Tongue (tissue), 2 donors: ENCODE measurements around the gene ARHGAP28. TPM values are rescaled to one million over a fixed set of nuclear protein-coding genes. Genes with fewer than 3 reads are reported as not detected.
"Not testable (repeated sequence)": the region's sequence is repeated elsewhere in the genome, so short reads cannot be mapped to it uniquely, and the experiment has no call there.

ENCODE experiments used
- DNase-seq: peaks from one replicate; pipeline ENCODE4 v3.0.0-alpha.2; 2015
- total RNA-seq: library from RNA; depleted of rRNA; stranded (reverse); fragments of >200 nt; gene quantifications from one replicate; pipeline ENCODE4 v1.2.3, GENCODE V29; 2014

ARHGAP28 gene
- total RNA-seq, 1 donor from 2014 or later, result 26.0 TPM

- DNase-seq, result peak; percentile 85
These were observed 46.7 kb downstream of the ARHGAP28 start for GRCh38 chr18:6776188-6776587.

- no peak for DNase-seq
These were observed 48.0 kb downstream of the ARHGAP28 start for GRCh38 chr18:6777509-6777908.

GRCh38 chr18:6778459-6779247 is 49.1 kb downstream of the ARHGAP28 start:
- no peak for DNase-seq

GRCh38 chr18:6781142-6781714 is 51.7 kb downstream of the ARHGAP28 start:
- DNase-seq, result no peak

DNA sequence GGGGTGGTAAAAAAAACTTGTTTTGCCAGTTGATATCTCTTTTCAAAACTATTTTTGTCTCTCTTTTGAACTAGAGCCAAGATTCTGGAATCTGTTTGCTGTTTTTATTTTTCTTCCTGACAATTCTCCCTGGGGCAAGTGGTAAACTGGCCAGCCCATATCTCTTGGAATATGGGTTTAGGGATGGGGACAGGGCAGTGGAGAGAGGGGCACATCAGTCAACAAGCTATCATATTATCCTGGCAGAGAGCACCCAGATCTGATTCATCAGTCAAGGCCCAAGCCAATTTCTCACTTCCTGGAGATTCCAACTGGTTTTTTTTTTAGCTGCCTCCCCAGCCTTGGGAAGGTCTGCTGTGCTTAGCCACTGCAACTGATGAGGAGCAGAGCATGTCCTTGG is 52.3 kb downstream of the ARHGAP28 start:
- peak; percentile 76 for DNase-seq

DNA sequence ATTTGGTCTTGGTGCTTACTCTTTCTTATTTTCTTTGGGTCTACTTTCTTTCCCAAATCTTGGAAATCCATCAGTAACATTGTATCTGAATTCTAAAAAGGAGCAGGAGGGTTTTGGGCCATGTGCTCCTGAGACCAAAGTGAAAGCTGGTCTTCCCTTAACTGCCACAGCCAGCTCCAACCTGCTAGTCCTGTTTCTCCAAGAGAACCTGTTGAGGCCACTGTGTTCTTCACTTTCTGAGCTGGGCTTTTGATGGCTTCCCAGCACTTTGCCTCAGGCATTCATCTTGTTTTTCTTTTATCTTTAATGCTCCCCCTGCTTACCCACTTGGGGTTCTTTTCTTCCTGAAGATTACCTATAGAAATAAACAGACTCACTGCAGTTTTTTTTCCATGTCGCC is 53.3 kb downstream of the ARHGAP28 start:
- DNase-seq, result no peak

DNA sequence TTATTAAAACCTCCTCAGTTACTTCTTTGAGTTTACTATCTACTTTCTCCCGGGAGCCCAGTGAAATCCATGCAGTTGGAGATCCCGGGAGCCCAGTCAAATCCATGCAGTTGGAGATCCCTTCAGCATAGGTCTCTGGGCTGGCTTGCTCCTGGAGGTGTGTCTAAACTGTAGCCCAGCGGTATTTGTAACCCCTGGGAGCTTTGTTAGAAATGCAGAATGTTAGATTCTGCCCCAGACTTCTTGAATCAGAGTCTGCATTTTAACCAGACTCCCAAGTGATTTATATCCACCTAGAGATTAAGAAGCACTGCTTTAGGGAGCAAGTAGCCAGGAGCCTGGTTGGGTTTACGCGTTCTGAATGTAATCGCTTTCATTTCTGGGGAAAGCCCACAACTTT is 54.5 kb downstream of the ARHGAP28 start:
- no peak for DNase-seq

GRCh38 chr18:6785001-6785400 is 55.5 kb downstream of the ARHGAP28 start:
- DNase-seq, result no peak

DNA sequence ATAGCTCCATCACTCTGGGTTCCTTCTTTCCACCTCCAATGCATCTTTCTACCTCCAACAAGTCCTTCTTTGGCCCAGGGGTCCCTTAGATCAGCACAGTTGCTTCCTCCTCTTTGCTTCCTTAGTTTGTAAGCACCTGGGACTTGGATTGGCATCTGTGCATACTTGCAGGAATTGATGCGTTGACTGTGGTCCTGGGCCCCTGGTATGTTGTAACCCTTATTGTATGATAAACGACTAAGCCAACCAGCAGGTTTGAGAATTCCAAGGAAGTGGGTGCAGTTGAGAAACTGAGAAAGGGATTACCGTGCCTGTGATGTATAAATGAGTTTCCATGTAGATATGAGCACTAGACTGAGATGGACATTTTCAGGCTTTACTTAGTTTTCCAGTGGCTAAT is 55.9 kb downstream of the ARHGAP28 start:
- DNase-seq, result no peak

- DNase-seq, result peak; percentile 35
These were observed 62.9 kb downstream of the ARHGAP28 start for GRCh38 chr18:6792391-6792790.

DNA sequence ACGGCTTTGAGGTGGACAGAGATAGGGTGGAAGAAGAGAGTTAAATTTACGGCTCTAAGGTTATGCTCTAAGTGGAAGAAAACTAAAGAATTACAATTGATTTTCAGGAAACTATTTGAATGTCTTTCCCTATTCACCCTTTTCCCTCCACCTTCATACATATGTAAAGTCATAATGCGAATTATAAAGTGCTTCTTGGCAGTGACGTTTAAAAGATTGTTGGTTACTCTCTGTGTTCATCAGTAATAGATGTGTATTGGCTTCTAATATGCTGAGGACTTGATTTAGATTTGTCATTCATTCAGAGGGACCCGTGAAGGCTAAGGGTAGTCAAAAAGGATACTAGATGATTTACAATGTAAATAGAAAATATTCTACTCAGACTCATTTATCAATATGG is 63.9 kb downstream of the ARHGAP28 start:
- no peak for DNase-seq

GRCh38 chr18:6793986-6794385 is 64.5 kb downstream of the ARHGAP28 start:
- no peak for DNase-seq

DNA sequence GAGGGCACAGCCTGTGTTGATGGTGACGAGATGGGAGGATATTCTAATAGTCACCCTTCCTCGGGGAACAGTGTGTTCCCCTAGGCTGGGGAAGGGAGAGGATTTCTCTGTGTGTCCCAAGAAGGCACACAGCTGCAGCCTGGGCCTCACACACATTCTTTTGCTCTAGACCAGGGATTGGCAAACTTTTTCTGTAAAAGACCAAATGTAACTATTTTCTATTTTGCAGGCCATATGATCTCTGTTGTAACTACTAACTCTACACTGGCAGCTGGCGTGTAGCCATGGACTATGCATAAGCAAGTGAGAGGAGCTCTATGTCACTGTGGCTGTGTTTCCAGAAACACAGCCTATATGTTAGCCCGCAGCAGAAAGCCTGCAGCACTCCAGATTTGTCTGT is 65.8 kb downstream of the ARHGAP28 start:
- peak; percentile 83 for DNase-seq

GRCh38 chr18:6796511-6796910 is 67.0 kb downstream of the ARHGAP28 start:
- DNase-seq, result no peak

GRCh38 chr18:6797171-6797570 is 67.7 kb downstream of the ARHGAP28 start:
- DNase-seq, result peak; percentile 32

DNA sequence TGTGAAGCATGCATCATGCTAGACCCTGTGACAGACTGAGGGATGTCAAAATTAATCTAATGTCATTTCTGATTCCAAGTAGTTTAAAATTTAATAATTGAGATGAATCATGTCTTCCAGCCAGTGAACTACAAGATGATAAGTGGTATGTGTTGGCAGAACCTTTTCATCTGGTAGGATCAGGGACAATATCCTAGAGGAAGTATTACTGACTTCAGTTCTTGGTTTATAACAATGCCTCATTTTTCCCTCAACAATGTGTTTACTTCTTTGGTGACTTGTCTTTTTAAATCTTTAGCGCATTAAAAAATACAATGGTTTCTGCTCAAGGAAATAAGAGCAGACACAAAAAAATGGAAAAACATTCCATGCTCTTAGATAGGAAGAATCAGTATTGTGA is 69.4 kb downstream of the ARHGAP28 start:
- DNase-seq, result no peak

- not testable (repeated sequence) for DNase-seq
These were observed 70.8 kb downstream of the ARHGAP28 start for GRCh38 chr18:6800309-6800708.

DNA sequence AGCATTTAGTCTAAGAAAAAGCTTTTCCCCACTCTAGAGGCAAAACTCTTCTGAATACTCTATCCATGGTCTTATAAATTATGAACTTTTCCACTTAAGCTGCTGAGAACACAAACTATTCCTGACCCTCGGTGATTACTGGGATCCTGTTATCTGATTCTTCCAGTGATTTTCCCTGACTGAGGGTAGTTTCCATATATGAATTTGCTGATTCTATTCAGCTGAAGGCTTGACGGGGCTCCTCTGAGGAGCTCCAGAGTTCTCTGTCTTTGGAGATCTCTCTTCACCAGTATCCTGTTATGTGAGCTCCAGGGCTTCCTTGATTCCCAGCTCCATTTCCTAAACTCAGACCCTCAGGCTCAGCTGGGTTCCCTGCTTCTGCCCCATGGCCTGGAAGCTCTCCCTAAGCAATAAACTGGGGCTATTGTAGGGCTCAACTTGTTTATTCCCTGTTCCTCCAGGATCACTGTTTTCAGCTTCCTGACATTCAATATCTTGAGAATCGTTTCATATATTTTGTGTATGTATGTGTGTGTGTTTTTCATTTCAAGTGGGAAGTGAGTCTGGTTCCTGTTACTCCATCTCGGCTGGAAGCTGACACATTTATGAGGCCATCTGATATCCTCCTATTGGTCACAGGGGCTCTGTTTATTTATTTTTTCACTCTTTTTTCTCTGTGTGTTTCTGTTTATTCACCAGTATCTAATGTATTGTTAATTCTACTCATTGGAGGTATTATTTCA is 78.2 kb downstream of the ARHGAP28 start:
- DNase-seq, result no peak

- no peak for DNase-seq
These were observed 80.7 kb downstream of the ARHGAP28 start for GRCh38 chr18:6810191-6810590.

DNA sequence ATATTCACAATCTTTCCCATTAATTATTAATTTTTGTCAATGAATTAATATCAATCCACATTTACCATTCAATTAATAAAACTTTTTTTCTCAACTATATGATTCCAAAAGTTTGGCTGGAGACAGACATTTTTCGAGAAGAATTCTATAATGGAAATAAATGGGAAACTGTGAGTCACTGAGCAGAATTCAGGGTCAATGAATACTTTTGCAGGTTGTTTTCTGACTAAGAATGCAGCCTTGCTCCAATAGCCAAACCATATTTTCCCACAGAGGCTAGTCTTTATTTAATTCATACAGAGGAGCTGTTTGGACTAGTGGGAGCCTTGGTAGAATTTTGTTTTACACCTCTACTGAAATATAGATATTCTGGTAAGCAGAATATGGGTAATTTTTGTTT is 82.3 kb downstream of the ARHGAP28 start:
- no peak for DNase-seq

DNA sequence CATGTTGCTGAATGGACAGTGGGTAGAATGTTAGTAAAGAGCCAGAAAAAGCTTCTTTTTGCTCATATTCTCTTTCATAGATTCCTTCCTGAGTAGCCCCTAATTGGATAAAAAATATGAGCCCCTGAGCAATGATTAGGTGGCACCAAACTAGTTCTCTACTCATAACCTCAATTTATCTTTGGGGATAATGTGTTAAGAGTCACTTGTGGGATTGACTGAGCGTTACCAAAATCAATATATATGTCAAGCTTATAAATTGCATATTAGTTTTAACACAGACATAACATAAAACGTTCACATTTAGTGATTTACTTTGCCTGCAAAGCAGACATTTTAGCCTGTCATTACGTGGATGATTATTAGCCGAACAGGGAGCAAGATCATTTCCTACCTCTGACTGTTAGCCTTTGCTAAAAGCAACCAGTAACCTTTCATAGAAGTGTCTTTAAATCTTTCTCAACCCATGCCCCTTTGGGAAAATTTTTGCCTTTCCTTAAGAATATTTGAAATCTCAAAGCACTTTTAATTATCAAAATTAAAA is 85.4 kb downstream of the ARHGAP28 start:
- DNase-seq, result no peak

DNA sequence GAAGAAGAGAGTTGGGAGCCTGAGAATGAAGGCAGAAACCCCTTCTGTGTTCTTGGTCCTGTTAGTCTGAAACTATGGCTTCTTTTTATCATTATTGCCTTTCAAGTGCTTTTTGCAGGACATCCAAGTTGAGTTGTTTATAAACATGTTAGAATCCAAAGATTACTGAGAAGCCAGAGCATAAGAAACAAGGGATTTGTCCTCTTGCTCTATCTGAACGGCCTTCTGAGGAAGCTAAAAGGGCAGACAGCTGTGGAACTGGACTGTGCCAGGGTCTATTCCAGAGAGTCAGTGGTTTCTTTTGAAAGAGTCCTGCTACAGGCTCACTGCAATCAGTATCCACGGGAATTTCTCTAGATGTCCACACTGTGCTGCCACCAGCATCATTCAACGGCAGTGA is 86.6 kb downstream of the ARHGAP28 start:
- DNase-seq, result no peak

GRCh38 chr18:6819332-6819731 is 89.8 kb downstream of the ARHGAP28 start:
- DNase-seq, result no peak
